Muscle of arm (tissue), 12 donors: ENCODE measurements around the gene PCYT2. TPM values are rescaled to one million over a fixed set of nuclear protein-coding genes. Genes with fewer than 3 reads are reported as not detected.

Source experiments
- DNase-seq: peaks from one replicate; pipeline ENCODE4 v3.0.0-alpha.2; 2013
- polyA plus RNA-seq, 12 donors: library from polyadenylated mRNA; unstranded; fragments of 120-200 nt; gene quantifications; one replicate each; pipeline ENCODE4 v1.2.1, GENCODE V29; 2013; ENCODE audit not compliant: insufficient read length in 12 of 12

PCYT2 gene
- polyA plus RNA-seq, 12 donors: 8.1 to 17.0 (median 10.0) TPM; not detected in 1

- no peak for DNase-seq
Observed at GRCh38 chr17:81878294-81878693, 32.9 kb downstream of the PCYT2 start.

- no peak for DNase-seq
Observed at GRCh38 chr17:81877569-81877968, 33.6 kb downstream of the PCYT2 start.

GRCh38 chr17:81871387-81872230, 39.6 kb downstream of the PCYT2 start:
- peak; percentile 92 for DNase-seq

GRCh38 chr17:81870981-81871386, 40.2 kb downstream of the PCYT2 start, which contains the start of gene ARHGDIA:
Gene ARHGDIA, minus strand, starts transcription at chr17:81871337. Its CDS starts 1,407 bp downstream, at chr17:81869930.
- no peak for DNase-seq

- no peak for DNase-seq
Observed at GRCh38 chr17:81870131-81870980, 40.8 kb downstream of the PCYT2 start.

GRCh38 chr17:81869221-81870130, 41.7 kb downstream of the PCYT2 start:
- DNase-seq: no peak

GRCh38 chr17:81868674-81869220, 42.5 kb downstream of the PCYT2 start:
- no peak for DNase-seq

- DNase-seq: no peak
Observed at GRCh38 chr17:81867991-81868673, 43.1 kb downstream of the PCYT2 start.

- no peak for DNase-seq
Observed at GRCh38 chr17:81867170-81867990, 43.8 kb downstream of the PCYT2 start.

GRCh38 chr17:81866440-81867169, 44.6 kb downstream of the PCYT2 start:
- no peak for DNase-seq

GRCh38 chr17:81865733-81866439, 45.3 kb downstream of the PCYT2 start:
- DNase-seq: no peak

GRCh38 chr17:81865358-81865732, 45.9 kb downstream of the PCYT2 start:
- no peak for DNase-seq

- DNase-seq: no peak
Observed at GRCh38 chr17:81863833-81864768, 47.1 kb downstream of the PCYT2 start.

- no peak for DNase-seq
Observed at GRCh38 chr17:81863123-81863675, 48.0 kb downstream of the PCYT2 start.

- peak; percentile 100 for DNase-seq
Observed at GRCh38 chr17:81860756-81861568, 50.2 kb downstream of the PCYT2 start.
